ENCODE data around the gene CHEK2. TPM values are rescaled to one million over a fixed set of nuclear protein-coding genes. Genes with fewer than 3 reads are reported as not detected.
"Not testable (repeated sequence)": the region's sequence is repeated elsewhere in the genome, so short reads cannot be mapped to it uniquely, and the experiment has no call there.

Gene CHEK2
- 10 to 100 TPM in 6 of 12 donors, 1 to 10 TPM in 5, not detected in 1; 6.4 to 36.5 (median 10.2) TPM for polyA plus RNA-seq (ENCODE audit: insufficient read length in 12 of 12)
- long read RNA-seq, donor 1, partial matches to known transcripts = 15 of 19 reads
- long read RNA-seq, donor 1, other reads (novel, unspliced or antisense) = 0 of 19 reads
- long read RNA-seq, donor 2, partial matches to known transcripts = 0 of 1 reads
- long read RNA-seq, donor 2, other reads (novel, unspliced or antisense) = 0 of 1 reads
- long read RNA-seq, donor 3 = 0 reads
- long read RNA-seq, donor 4, partial matches to known transcripts = 0 of 9 reads
- long read RNA-seq, donor 4, other reads (novel, unspliced or antisense) = 9 of 9 reads
- long read RNA-seq, donor 5 = 0 reads
- long read RNA-seq, donor 6, partial matches to known transcripts = 0 of 1 reads
- long read RNA-seq, donor 6, other reads (novel, unspliced or antisense) = 0 of 1 reads
- long read RNA-seq, donor 7 = 0 reads
- long read RNA-seq, donor 8, partial matches to known transcripts = 7 of 7 reads
- long read RNA-seq, donor 8, other reads (novel, unspliced or antisense) = 0 of 7 reads
- long read RNA-seq, donor 9, partial matches to known transcripts = 0 of 3 reads
- long read RNA-seq, donor 9, other reads (novel, unspliced or antisense) = 0 of 3 reads
- long read RNA-seq, donor 10, partial matches to known transcripts = 5 of 6 reads
- long read RNA-seq, donor 10, other reads (novel, unspliced or antisense) = 0 of 6 reads
- long read RNA-seq, donor 11, partial matches to known transcripts = 7 of 7 reads
- long read RNA-seq, donor 11, other reads (novel, unspliced or antisense) = 0 of 7 reads

DNA sequence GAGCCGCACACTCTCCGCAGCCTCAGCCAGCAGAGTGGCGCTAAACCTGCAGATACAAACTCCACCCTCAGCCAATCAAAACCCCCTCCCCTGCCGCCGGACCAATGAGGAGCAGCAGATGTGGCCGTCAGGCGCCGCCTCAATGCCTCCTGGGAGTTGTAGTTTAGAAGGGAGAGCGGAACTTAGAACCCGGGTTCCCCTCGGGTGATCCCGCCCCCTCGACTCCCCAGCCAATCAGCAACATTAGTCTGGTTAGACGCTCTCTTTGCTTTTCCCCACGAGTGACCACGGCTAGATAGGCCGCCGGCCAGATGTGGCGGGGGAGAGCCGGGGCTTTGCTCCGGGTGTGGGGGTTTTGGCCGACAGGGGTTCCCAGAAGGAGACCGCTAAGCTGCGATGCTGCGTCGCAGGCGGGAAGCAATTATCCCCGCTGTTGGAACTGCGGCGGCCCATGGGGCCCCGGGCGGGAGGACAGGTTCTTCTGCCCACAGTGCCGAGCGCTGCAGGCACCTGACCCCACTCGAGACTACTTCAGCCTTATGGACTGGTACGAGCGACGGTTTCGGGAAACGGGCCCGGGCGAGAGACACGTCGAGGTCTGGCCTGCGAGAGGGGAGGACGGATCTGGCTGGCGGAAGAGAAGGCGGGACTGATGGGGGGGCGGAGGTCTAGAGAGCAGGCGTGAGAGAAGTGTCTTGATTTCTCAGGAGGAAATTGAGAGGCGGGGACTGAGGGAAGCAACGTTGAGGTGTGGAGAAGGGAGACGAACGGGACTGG lies at the start of gene CHEK2, which contains the start of gene HSCB:
Gene CHEK2, minus strand, starts transcription at position 36 of the 777 bp plus-strand sequence. CDS start 7,099 bp downstream, outside the sequence.
Gene HSCB, plus strand, starts transcription at position 255 of the 777 bp plus-strand sequence. Its CDS starts 57 bp downstream, at position 312.
- peak; percentile 98 for DNase-seq

DNA sequence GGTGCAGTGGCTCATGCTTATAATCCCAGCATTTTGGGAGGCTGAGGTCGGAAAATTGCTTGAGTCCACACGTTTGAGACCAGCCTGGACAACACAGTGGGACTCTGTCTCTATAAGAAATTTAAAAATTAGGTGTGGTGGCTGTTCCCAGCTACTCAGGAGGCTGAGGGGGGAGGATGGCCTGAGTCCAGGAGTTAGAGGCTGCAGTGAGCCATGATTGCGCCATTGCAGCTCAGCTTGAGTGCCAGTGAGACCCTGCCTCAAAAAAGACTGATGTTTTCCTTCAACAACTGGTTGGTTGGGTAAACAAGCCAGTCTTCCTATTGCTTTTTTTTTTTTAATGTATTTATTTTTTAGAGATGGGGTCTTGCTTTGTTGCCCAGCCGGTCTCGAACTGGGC lies 49.5 kb upstream of the CHEK2 start:
- DNase-seq = no peak

DNA sequence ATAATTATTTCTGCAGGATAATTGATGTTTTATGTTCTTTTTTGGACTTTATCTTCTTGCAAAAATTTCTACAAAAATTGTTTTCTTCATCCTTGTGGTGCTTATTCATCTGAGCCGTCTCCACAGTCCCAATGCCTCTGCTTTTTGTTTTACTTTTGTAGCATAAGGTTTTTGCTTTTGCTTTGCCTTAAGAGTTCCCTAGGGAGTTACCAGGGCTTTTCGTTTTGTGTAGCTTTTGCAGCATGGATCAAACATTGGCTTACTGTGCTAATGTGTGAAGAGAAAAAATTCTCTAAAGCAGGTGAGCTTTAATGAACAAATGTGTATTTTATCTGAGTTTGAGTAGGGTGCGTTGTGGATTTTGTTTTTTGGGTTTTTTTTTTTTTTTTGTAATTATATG lies 47.0 kb upstream of the CHEK2 start:
- DNase-seq = no peak

DNA sequence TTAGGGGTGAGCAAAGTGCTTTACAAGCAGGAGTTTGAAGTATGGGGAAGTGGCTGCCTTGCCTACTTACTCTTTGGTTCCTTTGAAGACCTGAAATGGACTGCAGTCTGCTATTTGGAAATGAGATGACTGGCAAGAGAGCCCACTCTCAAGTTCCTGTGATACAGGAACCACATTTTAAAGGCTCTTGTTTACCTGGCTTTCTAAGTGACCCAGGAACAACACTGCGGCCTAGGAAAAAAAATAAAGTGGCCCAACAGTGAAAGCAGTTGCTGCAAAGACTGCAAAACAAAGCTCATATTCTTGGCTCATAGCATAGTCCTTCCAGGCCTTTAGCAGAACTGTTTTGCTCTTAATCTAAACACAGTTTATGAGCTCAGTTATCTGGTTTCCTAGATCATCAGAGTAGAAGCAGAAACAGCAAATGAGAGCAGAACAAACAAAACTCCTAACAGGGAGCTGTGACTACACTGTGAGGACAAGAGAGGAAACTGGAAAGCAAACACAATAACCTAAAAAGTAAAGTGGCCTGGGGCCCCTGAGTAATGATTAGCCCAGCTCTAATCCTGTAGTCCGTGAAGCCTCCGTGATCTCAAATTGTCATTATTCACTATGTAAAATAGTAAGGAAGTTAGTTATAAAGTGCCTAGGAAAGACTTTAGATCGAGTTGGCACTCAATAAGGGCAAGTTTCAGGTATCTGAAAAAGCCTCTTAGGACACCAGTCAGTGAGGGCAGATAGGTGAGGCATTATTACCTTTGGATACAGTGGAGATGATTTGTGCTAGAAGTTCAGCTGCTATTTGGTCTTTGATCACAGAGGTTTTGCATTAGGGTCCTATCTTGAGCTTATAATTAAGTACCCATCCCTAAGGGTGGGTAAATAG lies 42.4 kb upstream of the CHEK2 start:
- DNase-seq = no peak

DNA sequence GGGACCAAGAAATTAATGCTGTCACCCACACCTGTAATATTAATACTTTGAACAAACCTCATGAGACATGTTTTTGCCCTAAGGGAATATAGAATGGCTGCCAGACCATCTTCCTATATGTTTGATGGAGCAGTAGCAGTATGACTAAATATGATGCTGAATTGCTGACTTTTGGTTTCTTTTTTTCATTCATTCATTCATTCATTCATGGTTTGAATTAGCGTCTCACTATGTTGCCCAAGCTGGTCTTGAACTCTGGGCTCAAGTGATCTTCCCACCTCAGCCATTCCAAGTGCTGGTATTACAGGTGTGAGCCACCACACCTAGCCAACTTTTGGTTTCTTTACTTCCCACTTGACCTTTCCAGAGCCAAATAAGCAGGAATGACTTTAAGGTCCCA lies 38.7 kb upstream of the CHEK2 start:
- no peak for DNase-seq

DNA sequence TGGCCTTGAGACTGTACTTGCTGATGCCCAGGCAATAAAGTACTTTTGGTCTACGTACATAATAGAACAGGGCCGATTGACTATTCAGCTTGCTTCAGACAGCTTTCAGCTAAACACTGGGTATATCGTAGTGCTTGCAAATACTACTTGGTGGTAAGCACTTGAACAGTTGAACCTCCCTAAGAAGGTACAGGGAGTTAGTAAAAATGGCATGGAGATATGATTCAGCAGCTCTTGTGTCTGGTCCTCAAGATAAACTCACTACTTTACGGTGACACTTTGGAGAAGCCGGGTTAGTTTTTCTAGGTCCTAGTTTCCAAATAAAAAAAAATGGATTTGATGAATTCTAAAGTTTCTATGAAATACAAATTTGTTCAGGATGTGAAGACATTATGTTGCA lies 38.2 kb upstream of the CHEK2 start:
- DNase-seq = no peak

DNA sequence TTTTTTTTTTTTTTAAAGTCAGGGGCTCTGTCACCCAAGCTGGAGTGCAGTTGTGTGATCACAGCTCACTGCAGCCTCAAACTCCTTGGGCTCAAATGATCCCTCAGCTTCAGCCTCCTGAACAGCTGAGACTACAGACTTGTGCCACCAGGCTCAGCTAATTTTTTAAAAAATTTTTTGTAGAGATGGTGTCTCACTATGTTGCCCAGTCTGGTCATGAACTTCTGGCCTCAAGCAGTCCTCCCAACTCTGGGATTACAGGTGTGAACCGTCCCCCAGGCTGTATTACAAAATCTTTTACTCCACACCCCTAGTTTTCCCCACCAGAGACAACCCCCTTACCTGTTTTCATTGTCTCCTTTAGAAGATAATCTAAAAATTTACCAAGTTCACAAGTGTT lies 32.8 kb upstream of the CHEK2 start:
- DNase-seq = no peak

DNA sequence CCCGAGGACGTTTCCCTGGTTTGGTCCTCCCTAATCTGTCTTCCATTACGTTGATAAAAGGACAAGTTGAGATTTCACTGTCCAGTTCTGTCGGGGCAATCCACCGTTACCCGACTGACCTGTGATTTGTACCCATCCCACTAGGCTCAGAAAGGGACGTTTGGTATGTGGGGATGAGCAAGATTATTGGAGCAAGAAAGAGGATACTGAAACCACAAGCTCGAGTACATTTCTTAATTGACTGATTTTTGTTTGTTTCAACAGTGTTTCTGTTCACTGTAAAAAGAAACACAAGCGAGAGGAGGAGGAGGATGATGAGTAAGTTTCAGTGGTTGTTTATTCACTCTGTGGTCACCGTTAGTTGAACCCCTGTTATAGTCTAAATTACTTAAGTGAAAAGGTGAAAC lies 31.8 kb upstream of the CHEK2 start:
- DNase-seq = no peak

DNA sequence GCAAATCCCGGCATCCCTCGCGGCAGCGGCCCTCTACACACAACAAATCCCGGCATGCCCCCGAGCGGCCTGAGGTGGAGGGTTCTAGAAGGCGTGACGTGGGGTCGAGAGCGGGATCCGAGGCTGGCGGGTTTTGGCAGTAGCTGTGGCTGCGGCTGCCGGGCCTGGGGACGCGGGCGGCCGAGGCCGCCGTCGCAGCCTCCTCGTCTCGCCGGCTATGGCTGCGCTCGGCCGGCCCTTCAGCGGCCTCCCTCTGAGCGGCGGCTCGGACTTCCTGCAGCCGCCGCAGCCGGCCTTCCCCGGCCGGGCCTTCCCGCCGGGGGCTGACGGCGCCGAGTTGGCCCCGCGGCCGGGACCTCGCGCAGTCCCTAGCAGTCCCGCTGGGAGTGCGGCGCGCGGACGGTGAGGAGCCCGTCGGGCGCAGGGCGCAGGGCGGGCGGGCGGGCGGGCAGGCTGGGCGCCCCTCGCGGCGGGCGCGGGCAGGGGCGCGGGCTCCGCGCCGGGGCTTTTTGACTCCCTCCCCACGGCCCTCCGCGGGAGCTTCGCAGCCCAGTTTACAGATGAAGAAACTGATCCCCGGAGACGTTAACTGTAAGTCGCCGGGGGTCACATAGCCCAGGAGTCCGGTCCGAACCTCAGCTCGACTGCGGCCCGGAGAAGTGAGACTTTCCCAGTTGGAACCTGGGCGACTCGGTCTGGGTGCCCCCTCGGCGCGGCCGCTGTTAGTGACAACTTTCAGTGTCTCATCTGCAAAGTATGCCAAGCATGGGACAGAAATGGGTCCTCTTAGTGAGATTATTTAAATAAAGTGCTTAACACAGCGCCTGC lies 31.2 kb upstream of the CHEK2 start, which contains the start of gene CCDC117:
Gene CCDC117, plus strand, starts transcription at position 63 of the 828 bp plus-strand sequence. Its CDS starts 155 bp downstream, at position 218.
- peak; percentile 97 for DNase-seq

DNA sequence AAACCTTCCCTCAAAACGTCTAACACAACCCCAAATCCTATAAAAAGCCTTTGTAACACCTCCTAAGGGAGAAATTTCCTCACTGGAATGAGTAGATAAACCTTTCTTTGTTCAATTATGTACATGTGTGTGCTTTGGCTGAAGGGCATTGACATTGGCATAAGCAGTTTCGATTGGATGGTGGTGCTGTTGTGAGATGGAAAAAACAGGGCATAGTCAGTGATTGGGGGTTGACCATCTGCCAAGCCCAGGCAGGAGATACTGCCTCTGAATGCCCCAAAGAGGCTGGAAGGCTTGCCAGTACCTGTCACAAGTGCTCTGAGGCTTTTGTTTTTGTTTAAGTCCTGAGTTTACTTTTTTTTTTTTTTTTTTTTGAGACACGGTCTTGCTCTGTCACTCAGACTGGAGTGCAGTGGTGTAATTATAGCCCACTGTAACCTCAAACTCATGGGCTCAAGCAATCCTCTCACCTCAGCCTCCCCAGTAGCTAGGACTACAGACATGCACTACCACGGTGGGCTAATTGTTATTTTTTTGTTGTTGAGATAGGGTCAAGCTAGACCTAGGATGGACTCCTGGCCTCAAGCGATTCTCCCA lies 29.7 kb upstream of the CHEK2 start:
- no peak for DNase-seq

DNA sequence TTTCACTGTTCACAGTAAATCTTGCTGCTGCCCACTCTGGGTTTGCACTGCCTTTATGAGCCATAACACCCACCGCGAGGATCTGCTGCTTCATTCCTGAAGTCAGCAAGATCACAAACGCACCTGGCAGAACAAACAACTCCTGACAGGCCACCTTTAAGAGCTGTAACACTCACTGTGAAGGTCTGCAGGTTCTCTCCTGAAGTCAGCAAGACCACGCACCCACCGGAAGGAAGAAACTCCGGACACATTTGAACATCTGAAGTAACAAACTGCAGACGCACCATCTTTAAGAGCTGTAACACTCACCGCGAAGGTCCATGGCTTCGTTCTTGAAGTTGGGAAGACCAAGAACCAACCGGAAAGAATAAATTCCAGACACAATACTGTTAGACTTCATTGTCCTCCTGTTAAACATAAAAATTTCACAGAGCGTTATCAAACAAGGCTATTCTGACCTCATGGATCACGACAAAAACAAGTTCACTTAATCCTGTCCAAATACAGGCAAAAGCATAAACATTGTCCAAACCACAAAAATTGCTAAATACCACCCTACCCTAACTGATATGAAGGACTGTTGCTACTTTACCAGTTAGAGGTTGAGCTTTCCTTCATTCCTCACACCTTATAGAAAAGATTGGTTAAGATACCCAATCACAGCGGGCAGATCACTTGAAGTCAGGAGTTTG lies 27.9 kb upstream of the CHEK2 start:
- DNase-seq = no peak

DNA sequence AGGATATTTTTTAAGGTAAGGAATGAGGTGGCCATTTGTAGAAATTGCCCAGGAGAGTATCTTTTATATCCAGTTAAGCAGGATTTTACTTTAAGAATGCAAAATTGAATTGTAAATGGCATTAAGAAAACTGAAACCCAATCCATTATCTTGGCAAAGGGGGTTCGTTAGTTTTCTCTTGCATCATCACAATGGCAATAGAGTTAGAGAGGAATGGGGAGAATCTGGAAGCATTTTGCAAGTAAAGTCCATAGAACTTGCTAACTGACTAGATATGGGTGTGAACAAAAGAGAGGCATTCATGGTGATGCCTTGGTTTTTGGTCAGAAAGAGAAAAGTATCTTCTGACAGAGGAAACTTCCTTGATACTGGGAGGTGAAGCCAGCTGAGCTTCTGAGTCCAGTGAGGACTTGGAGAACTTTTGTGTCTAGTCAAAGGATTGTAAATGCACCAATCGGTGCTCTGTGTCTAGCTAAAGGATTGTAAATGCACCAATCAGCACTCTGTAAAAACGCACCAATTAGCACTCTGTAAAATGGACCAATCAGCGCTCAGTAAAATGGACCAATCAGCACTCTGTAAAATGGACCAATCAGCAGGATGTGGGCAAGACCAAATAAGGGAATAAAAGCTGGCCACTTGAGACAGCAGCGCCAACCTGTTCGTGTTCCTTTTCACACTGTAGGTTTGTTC lies 27.2 kb upstream of the CHEK2 start:
- DNase-seq = no peak

DNA sequence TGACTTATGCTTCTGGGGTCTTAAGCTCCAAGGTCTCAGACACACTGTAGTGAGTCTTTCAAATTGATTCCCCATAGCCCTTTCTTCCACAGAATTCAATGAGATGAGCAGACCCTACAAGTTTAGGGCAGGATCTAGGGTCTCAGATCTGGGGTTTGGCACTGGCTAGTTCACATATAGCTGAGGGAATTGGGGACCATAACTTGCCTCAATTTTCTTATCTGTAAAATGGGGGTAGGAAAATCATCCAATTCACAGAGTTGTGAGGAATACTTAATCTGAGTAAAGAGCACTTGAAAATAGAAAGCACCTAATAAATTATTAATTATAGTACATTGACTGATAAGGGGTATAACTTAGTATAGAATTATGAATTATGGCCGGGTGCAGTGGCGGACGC lies 25.0 kb upstream of the CHEK2 start:
- no peak for DNase-seq

DNA sequence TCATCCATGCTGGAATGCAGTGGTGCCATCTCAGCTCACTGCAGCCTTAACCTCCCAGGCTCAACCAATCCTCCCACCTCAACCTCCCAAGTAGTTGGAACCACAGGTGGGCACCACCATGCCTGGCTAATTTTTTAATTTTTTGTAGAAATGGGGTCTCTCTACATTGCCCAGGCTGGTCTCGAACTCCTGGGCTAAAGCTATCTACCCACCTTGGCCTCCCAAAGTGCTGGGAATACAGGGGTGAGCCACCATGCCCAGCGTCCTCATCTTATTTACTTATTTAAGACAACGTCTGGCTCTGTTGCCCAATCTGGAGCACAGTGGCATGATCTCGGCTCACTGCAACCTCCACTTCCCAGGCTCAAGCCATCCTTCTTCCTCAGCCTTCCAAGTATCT lies 20.4 kb upstream of the CHEK2 start:
- not testable (repeated sequence) for DNase-seq

DNA sequence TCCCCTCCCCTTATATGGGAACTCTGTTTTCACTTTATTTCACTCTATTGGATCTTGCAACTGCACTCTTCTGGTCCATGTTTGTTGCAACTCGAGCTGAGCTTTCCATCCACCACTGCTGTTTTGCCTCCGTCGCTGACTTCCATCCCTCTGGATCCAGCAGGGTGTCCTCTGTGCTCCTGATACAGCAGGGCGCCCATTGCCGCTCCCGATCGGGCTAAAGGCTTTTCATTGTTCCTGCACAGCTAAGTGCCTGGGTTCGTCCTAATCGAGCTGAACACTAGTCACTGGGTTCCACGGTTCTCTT lies 19.8 kb upstream of the CHEK2 start:
- no peak for DNase-seq

DNA sequence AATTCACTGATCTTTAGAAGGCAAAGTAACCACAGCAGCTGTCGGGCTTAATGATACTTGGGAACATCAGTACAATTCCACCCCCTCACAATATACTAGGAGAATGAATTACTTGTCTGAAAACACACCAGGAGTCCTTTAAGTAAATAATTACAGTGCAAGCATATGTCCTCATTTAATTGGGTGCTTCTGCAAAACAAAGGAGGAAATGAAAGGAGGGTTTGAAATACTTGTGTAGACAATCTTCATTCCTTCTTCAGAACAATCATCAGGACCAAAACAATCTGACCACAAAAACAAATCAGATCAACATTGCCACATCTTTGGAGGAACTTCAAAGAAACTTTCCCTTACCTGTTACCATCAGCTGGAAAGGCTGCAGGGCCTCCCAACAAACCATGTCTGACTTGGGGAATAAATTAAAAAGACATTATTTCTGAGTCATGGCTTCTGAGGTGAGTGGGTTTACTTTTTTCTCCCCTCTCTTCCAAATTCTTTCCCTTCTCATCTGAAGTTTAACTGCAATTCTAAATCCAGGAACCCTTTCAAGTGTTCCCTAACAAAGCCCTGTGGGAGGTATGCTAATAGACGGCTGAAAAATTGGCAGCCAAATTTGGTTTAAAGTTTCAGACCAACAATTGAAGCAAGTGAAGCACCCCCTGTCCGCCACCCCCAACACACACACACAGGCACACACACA lies 18.4 kb upstream of the CHEK2 start:
- DNase-seq = no peak

DNA sequence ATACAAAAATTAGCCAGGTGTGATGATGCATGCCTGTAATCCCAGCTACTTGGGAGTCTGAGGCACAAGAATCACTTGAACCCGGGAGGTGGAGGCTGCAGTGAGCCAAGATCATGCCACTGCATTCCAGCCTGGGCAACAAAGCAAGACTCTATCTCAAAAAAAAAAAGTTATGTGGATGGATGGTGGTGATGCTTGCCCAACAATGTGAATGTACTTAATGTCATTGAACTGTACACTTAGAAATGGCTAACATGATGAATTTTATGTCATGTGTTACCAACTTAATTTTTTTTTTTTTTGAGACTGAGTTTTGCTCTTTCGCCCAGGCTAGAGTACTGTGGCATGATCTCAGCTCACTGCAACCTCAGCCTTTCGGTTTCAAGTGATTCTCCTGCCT lies 12.9 kb upstream of the CHEK2 start:
- not testable (repeated sequence) for DNase-seq

DNA sequence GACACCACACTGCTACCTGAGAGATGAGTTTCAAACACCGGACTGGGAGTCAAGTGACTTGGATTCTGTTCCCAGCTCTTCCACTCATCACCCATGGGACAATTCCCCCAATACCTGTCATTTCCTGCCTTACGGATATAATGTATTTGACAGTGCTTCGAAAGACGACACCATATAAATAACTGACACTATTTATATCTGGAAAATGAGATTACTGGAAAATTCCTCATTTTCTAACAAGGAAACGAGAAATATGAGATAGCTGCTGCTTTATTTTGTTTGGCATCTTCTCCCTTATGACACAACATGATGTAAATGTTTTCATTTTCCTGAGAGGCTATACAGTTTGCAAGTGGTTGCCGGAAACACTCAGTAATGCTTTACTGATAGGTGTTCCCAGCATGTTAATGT lies 8.9 kb upstream of the CHEK2 start:
- DNase-seq = peak; percentile 54
